ENCODE measurements around the gene NHS. TPM values are rescaled to one million over a fixed set of nuclear protein-coding genes. Genes with fewer than 3 reads are reported as not detected.

The NHS gene
- total RNA-seq, 2 donors from 2014 or later, result 6.0 to 7.3 TPM

DNA sequence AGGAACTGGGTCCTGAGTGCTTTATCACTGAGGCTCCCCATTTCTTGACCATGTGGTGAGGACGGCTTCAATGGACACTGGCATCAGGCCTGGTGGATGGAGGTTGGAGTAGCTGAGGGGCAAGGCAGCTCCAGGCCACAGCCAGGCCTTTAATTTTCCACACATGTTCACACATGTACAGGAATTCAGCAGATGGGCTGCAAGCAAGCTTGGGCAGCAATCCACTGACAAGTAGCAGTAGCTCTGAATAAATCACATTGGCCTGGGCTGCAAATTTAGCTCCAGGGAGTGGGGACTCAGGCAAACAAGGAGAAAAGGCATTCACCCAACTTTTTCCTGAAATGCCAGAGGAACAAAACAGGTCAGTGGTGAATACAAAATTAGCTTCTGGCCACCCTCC is 254.5 kb downstream of the NHS start:
- no peaks in the 10 kb centered on the region for H3K27me3 ChIP-seq (ENCODE audit: control insufficient read depth, insufficient read depth, low read length, poor library complexity, severe bottlenecking)
- Mint-ChIP-seq H3K9me3 (peaks cover 1% of the 10 kb centered on the region), H3K4me1 (peaks cover 49% of the 10 kb centered on the region), H3K4me3 (no peak overlapping the region), H3K27ac (no peak overlapping the region), H3K27me3 (ENCODE audit: insufficient read depth) (no peaks in the 10 kb centered on the region), H3K36me3 (ENCODE audit: low read depth) (no peaks in the 10 kb centered on the region)
- no peak overlapping the region for H3K4me3 ChIP-seq (ENCODE audit: low read length)
- no peak overlapping the region for H3K27ac ChIP-seq (ENCODE audit: low read depth, low read length)
- no peak overlapping the region for H3K9ac ChIP-seq (ENCODE audit: extremely low read depth, low read length, poor library complexity, severe bottlenecking)
- TF ChIP-seq, protein P1, sequence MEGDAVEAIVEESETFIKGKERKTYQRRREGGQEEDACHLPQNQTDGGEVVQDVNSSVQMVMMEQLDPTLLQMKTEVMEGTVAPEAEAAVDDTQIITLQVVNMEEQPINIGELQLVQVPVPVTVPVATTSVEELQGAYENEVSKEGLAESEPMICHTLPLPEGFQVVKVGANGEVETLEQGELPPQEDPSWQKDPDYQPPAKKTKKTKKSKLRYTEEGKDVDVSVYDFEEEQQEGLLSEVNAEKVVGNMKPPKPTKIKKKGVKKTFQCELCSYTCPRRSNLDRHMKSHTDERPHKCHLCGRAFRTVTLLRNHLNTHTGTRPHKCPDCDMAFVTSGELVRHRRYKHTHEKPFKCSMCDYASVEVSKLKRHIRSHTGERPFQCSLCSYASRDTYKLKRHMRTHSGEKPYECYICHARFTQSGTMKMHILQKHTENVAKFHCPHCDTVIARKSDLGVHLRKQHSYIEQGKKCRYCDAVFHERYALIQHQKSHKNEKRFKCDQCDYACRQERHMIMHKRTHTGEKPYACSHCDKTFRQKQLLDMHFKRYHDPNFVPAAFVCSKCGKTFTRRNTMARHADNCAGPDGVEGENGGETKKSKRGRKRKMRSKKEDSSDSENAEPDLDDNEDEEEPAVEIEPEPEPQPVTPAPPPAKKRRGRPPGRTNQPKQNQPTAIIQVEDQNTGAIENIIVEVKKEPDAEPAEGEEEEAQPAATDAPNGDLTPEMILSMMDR (conservative IDR thresholded peaks at IDR 0.05), result no peak
- H3K9me3 ChIP-seq (ENCODE audit: control insufficient read depth, low read length), result no peaks in the 10 kb centered on the region
- no peaks in the 10 kb centered on the region for H3K36me3 ChIP-seq (ENCODE audit: control insufficient read depth, insufficient read depth, low read length)
- H3K4me1 ChIP-seq (ENCODE audit: control insufficient read depth, insufficient read depth, low read length), result no peaks in the 10 kb centered on the region
- WGBS, 2 experiments (ENCODE audit: insufficient coverage in 1 of 2, insufficient read length in 1 of 2), result 80% methylated on average over 1 of the region's 1 CpG; no CpG with 5 or more reads in 1 of the 2 experiments
- no peak for DNase-seq

DNA sequence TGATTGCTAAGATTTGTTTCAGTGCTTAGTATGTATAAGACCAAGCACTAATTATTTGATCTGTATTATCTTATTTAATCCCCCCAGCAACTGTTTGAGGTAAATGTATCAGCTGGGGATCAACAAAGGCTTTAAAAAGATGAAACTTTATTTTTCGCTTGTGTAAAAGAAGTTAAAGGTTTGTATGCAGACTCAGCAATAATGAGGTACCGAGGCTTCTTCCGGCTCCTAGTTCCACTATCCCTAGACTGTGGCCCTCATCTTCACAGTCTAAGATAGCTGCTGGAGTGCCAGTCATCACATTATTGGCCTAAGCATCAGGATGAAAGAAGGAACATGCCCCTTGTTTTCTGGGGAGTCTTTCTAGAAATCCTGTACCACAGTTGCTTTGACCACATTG is 256.6 kb downstream of the NHS start:
- H3K27me3 Mint-ChIP-seq (ENCODE audit: insufficient read depth), result no peaks in the 10 kb centered on the region
- DNase-seq, result no peak
- TF ChIP-seq, protein P1 (conservative IDR thresholded peaks at IDR 0.05), result no peak
- no peaks in the 10 kb centered on the region for H3K36me3 Mint-ChIP-seq (ENCODE audit: low read depth)
- peaks cover 60% of the 10 kb centered on the region for H3K4me1 Mint-ChIP-seq
- H3K4me3 Mint-ChIP-seq, result no peak overlapping the region
- Histone ChIP-seq H3K9me3 (ENCODE audit: control insufficient read depth, low read length) (no peaks in the 10 kb centered on the region), H3K27ac (ENCODE audit: low read depth, low read length) (no peak overlapping the region), H3K4me1 (ENCODE audit: control insufficient read depth, insufficient read depth, low read length) (peaks cover 4% of the 10 kb centered on the region), H3K27me3 (ENCODE audit: control insufficient read depth, insufficient read depth, low read length, poor library complexity, severe bottlenecking) (no peaks in the 10 kb centered on the region), H3K4me3 (ENCODE audit: low read length) (no peak overlapping the region), H3K36me3 (ENCODE audit: control insufficient read depth, insufficient read depth, low read length) (no peaks in the 10 kb centered on the region), H3K9ac (ENCODE audit: extremely low read depth, low read length, poor library complexity, severe bottlenecking) (no peak overlapping the region)
- 100% methylated on average over 3 of the region's 3 CpGs; no CpG with 5 or more reads in 1 of the 2 experiments for WGBS, 2 experiments (ENCODE audit: insufficient coverage in 1 of 2, insufficient read length in 1 of 2)
- no peaks in the 10 kb centered on the region for H3K9me3 Mint-ChIP-seq
- no peak overlapping the region for H3K27ac Mint-ChIP-seq

- H3K4me1 Mint-ChIP-seq, result peaks cover 48% of the 10 kb centered on the region
- H3K4me3 ChIP-seq (ENCODE audit: low read length), result no peak overlapping the region
- H3K9me3 ChIP-seq (ENCODE audit: control insufficient read depth, low read length), result no peaks in the 10 kb centered on the region
- H3K9me3 Mint-ChIP-seq, result no peaks in the 10 kb centered on the region
- no peak overlapping the region for H3K9ac ChIP-seq (ENCODE audit: extremely low read depth, low read length, poor library complexity, severe bottlenecking)
- no peaks in the 10 kb centered on the region for H3K27me3 ChIP-seq (ENCODE audit: control insufficient read depth, insufficient read depth, low read length, poor library complexity, severe bottlenecking)
- no peaks in the 10 kb centered on the region for H3K27me3 Mint-ChIP-seq (ENCODE audit: insufficient read depth)
- no peak overlapping the region for H3K27ac ChIP-seq (ENCODE audit: low read depth, low read length)
- H3K4me1 ChIP-seq (ENCODE audit: control insufficient read depth, insufficient read depth, low read length), result peaks cover 4% of the 10 kb centered on the region
- no peaks in the 10 kb centered on the region for H3K36me3 Mint-ChIP-seq (ENCODE audit: low read depth)
- no peak overlapping the region for H3K4me3 Mint-ChIP-seq
- H3K27ac Mint-ChIP-seq, result no peak overlapping the region
- TF ChIP-seq, protein P1 (conservative IDR thresholded peaks at IDR 0.05), result no peak
- no peaks in the 10 kb centered on the region for H3K36me3 ChIP-seq (ENCODE audit: control insufficient read depth, insufficient read depth, low read length)
- WGBS, 2 experiments (ENCODE audit: insufficient coverage in 1 of 2, insufficient read length in 1 of 2), result 100% methylated on average over 1 of the region's 3 CpGs; no CpG with 5 or more reads in 1 of the 2 experiments
- no peak for DNase-seq
Observed at GRCh38 chrX:17632942-17633341, 257.9 kb downstream of the NHS start.
